ENCODE measurements around the gene RBM33.

The RBM33 gene

GRCh38 chr7:155624412-155624811 lies 20.0 kb upstream of the RBM33 start:
- no peak for DNase-seq

- DNase-seq = no peak
These were observed 18.9 kb upstream of the RBM33 start for GRCh38 chr7:155625557-155625956.

- DNase-seq = no peak
These were observed 15.3 kb upstream of the RBM33 start for GRCh38 chr7:155629171-155629570.

GRCh38 chr7:155631155-155631554 lies 13.3 kb upstream of the RBM33 start:
- no peak for DNase-seq

GRCh38 chr7:155635817-155636216 lies 8.6 kb upstream of the RBM33 start:
- DNase-seq = no peak

- no peak for DNase-seq
These were observed 7.3 kb upstream of the RBM33 start for GRCh38 chr7:155637155-155637554.

GRCh38 chr7:155638366-155638765 lies 6.1 kb upstream of the RBM33 start:
- no peak for DNase-seq

- no peak for DNase-seq
These were observed 4.4 kb upstream of the RBM33 start for GRCh38 chr7:155639958-155640520.

- DNase-seq = no peak
These were observed 3.8 kb upstream of the RBM33 start for GRCh38 chr7:155640629-155641028.

- no peak for DNase-seq
These were observed 670 bp upstream of the RBM33 start for GRCh38 chr7:155643804-155644177.

- DNase-seq = peak in 1 of 2 experiments; percentile 48
These were observed 579 bp downstream of the RBM33 start for GRCh38 chr7:155644971-155645509.

- no peak for DNase-seq
These were observed 1.2 kb downstream of the RBM33 start for GRCh38 chr7:155645662-155646061.

- DNase-seq = no peak
These were observed 2.2 kb downstream of the RBM33 start for GRCh38 chr7:155646669-155647068.

- no peak for DNase-seq
These were observed 2.8 kb downstream of the RBM33 start for GRCh38 chr7:155647302-155647701.

- DNase-seq = no peak
These were observed 3.3 kb downstream of the RBM33 start for GRCh38 chr7:155647734-155648133.

GRCh38 chr7:155648752-155649339 lies 4.4 kb downstream of the RBM33 start:
- no peak for DNase-seq

- no peak for DNase-seq
These were observed 5.1 kb downstream of the RBM33 start for GRCh38 chr7:155649588-155649987.

- DNase-seq = no peak
These were observed 8.0 kb downstream of the RBM33 start for GRCh38 chr7:155652156-155653114.

GRCh38 chr7:155653803-155654202 lies 9.3 kb downstream of the RBM33 start:
- DNase-seq = no peak

GRCh38 chr7:155656891-155657290 lies 12.4 kb downstream of the RBM33 start:
- no peak for DNase-seq

GRCh38 chr7:155660059-155660757 lies 15.7 kb downstream of the RBM33 start:
- DNase-seq = no peak

GRCh38 chr7:155660758-155661093 lies 16.3 kb downstream of the RBM33 start:
- no peak for DNase-seq

GRCh38 chr7:155662343-155663043 lies 18.0 kb downstream of the RBM33 start:
- DNase-seq = no peak
